ENCODE data around the gene CSPG4.

The CSPG4 gene

DNA sequence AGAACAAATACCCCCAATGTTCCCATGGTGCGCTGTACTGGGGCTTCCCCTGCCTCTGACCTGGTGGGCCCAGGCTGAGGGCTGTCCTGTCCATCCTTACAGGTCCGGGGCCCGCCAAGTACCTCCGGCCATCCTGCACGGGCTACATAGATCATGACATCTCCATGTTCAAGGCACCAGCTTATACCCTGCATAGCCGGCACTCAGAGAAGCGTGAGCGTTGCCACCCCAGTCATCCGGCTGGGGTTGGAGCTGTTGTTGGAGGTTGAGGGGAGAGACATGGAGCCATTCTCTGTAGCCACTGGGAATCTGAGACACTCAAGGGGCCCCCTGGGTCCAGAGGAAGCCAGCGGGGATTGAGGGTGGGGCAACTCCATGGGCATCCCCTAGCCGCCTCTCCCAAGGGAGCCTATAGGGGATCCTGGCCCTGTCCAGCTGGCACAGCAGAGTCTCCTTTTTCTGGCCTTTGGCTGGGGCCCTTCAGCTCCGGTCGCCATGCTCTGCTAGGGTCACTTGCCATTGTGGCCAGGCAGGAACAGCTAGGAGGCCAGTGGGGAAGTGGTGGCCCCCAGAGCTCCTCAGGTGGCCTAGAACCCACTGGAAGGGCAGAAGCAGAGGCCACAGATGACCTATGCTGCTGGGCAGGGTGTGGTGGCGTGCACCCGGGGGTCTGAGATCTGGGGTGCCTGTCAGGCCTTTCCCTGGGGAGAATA is 12.5 kb upstream of the CSPG4 start:
- H3K9me3 ChIP-seq (ENCODE audit: insufficient read depth, low read length, severe bottlenecking): no peaks in the 10 kb centered on the region
- no peak overlapping the region for H3K27ac ChIP-seq (ENCODE audit: low read length)
- H3K79me2 ChIP-seq (ENCODE audit: insufficient read depth, low read length): no peaks in the 10 kb centered on the region
- H3K9ac ChIP-seq (ENCODE audit: low read depth, low read length): no peak overlapping the region
- H3K27me3 ChIP-seq (ENCODE audit: insufficient read depth, low read length, poor library complexity): no peaks in the 10 kb centered on the region
- DNase-seq (no peak), ATAC-seq (ENCODE audit: insufficient read depth, low read depth) (no peak)
- no peaks in the 10 kb centered on the region for H3K36me3 ChIP-seq (ENCODE audit: insufficient read depth, low read length)
- no peak overlapping the region for H3K4me3 ChIP-seq (ENCODE audit: low read depth in 1 of 2, low read length in 2 of 2)
- no peaks in the 10 kb centered on the region for H4K20me1 ChIP-seq (ENCODE audit: insufficient read depth, low read length)
- no peak for TF ChIP-seq EZH2 (IDR thresholded peaks at IDR 0.05; ENCODE audit: borderline replicate concordance, low read depth, low read length, severe bottlenecking)
- TF ChIP-seq, protein P1, sequence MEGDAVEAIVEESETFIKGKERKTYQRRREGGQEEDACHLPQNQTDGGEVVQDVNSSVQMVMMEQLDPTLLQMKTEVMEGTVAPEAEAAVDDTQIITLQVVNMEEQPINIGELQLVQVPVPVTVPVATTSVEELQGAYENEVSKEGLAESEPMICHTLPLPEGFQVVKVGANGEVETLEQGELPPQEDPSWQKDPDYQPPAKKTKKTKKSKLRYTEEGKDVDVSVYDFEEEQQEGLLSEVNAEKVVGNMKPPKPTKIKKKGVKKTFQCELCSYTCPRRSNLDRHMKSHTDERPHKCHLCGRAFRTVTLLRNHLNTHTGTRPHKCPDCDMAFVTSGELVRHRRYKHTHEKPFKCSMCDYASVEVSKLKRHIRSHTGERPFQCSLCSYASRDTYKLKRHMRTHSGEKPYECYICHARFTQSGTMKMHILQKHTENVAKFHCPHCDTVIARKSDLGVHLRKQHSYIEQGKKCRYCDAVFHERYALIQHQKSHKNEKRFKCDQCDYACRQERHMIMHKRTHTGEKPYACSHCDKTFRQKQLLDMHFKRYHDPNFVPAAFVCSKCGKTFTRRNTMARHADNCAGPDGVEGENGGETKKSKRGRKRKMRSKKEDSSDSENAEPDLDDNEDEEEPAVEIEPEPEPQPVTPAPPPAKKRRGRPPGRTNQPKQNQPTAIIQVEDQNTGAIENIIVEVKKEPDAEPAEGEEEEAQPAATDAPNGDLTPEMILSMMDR (IDR thresholded peaks at IDR 0.05; ENCODE audit: borderline replicate concordance, extremely low read depth, low read length, poor library complexity, severe bottlenecking): no peak
- H2AFZ ChIP-seq (ENCODE audit: low read depth, low read length): no peak overlapping the region
- no peaks in the 10 kb centered on the region for H3K4me1 ChIP-seq (ENCODE audit: insufficient read depth, low read length)
- H3K4me2 ChIP-seq (ENCODE audit: insufficient read depth, low read length): no peak overlapping the region

DNA sequence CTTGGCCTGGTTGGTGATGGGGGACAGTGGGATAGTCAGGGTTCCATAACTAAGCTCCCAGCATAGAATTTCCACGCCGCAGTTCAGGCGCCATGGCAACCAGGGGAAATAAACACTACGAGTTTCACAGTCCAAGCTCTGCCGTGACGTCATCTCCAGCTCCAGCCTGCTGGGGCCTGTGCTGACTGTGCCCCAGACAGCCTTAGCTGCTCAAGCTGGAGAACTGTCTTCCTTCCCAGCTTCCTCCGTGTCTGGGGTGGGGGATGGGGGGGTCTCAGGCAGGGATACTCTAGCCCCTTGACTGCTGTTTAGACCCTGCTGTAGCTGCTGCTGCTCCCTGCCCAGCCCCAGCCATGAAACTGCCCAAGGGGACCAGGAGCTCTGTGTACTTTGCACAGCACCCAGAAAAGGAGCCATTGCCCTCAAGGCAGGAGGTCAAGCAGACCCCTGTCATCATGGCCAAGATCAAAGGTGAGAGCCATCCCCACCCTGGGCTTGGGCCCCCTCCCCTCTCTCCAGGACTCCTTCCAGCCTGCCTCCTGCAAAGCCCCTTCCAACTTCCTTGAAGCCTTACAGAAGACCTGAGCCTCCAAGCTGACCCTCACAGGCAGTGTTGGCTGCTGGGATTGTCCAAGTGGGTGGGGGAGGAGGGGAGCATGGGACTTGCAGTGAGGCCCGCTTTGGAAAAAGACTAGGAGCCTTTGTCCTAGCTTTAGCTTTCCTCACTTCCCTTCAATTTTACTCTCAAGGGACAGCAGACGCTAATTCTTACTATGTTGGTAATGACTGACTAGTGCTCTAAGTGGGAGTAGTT is 11.4 kb upstream of the CSPG4 start:
- Histone ChIP-seq H4K20me1 (ENCODE audit: insufficient read depth, low read length) (no peaks in the 10 kb centered on the region), H3K4me1 (ENCODE audit: insufficient read depth, low read length) (no peaks in the 10 kb centered on the region), H3K4me2 (ENCODE audit: insufficient read depth, low read length) (no peak overlapping the region), H3K27me3 (ENCODE audit: insufficient read depth, low read length, poor library complexity) (no peaks in the 10 kb centered on the region), H3K4me3 (ENCODE audit: low read depth in 1 of 2, low read length in 2 of 2) (no peak overlapping the region), H3K79me2 (ENCODE audit: insufficient read depth, low read length) (no peaks in the 10 kb centered on the region), H3K9me3 (ENCODE audit: insufficient read depth, low read length, severe bottlenecking) (no peaks in the 10 kb centered on the region), H3K9ac (ENCODE audit: low read depth, low read length) (no peak overlapping the region), H2AFZ (ENCODE audit: low read depth, low read length) (no peak overlapping the region), H3K27ac (ENCODE audit: low read length) (no peak overlapping the region), H3K36me3 (ENCODE audit: insufficient read depth, low read length) (no peaks in the 10 kb centered on the region)
- ATAC-seq (ENCODE audit: insufficient read depth, low read depth) (no peak), DNase-seq (no peak)
- no peak for TF ChIP-seq EZH2 (IDR thresholded peaks at IDR 0.05; ENCODE audit: borderline replicate concordance, low read depth, low read length, severe bottlenecking)
- TF ChIP-seq, protein P1 (IDR thresholded peaks at IDR 0.05; ENCODE audit: borderline replicate concordance, extremely low read depth, low read length, poor library complexity, severe bottlenecking): no peak

DNA sequence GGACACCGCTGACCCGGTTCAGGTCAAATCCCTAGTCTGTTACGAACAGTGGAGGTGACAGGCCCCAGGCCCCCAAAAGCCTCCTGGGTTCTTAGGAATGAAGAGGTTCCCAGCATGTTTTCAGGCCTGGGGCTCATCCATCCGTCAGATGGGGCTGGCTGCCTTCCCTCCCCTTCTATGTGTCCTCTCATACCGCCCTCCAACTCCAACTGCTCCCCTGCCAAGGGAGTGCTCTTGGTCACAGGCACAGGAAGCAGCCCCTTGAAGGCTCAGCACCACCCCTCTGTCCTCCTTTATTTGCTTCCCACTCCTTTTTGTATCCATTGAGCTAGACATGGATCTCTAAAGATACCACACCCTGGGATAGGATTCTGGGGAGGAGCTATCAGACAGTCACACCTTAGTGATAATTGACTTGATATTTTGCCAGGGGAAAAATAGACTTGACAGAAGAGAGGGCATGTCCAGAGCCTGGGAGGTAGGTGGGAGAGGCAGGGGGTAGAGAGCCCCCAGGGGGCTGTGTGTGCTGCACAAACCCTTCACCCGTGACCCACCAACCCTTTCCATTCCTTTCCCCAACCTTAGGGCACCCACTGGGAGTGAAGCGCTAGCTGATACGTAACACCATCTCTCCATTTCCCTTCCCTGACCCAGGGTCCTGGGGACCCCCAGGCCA is 10.7 kb upstream of the CSPG4 start:
- H4K20me1 ChIP-seq (ENCODE audit: insufficient read depth, low read length): no peaks in the 10 kb centered on the region
- H3K27ac ChIP-seq (ENCODE audit: low read length): no peak overlapping the region
- H3K9me3 ChIP-seq (ENCODE audit: insufficient read depth, low read length, severe bottlenecking): no peaks in the 10 kb centered on the region
- no peaks in the 10 kb centered on the region for H3K36me3 ChIP-seq (ENCODE audit: insufficient read depth, low read length)
- H2AFZ ChIP-seq (ENCODE audit: low read depth, low read length): no peak overlapping the region
- ATAC-seq (ENCODE audit: insufficient read depth, low read depth) (no peak), DNase-seq (no peak)
- no peaks in the 10 kb centered on the region for H3K79me2 ChIP-seq (ENCODE audit: insufficient read depth, low read length)
- H3K27me3 ChIP-seq (ENCODE audit: insufficient read depth, low read length, poor library complexity): peaks cover 3% of the 10 kb centered on the region
- H3K4me2 ChIP-seq (ENCODE audit: insufficient read depth, low read length): no peak overlapping the region
- no peak overlapping the region for H3K9ac ChIP-seq (ENCODE audit: low read depth, low read length)
- H3K4me3 ChIP-seq (ENCODE audit: low read depth in 1 of 2, low read length in 2 of 2): no peak overlapping the region
- no peaks in the 10 kb centered on the region for H3K4me1 ChIP-seq (ENCODE audit: insufficient read depth, low read length)
- no peak for TF ChIP-seq EZH2 (IDR thresholded peaks at IDR 0.05; ENCODE audit: borderline replicate concordance, low read depth, low read length, severe bottlenecking)
- TF ChIP-seq, protein P1 (IDR thresholded peaks at IDR 0.05; ENCODE audit: borderline replicate concordance, extremely low read depth, low read length, poor library complexity, severe bottlenecking): no peak

Measured in DND-41 (cell line).